ENCODE data around the gene PAX8.

Gene PAX8

GRCh38 chr2:113201496-113202304 is 77.0 kb downstream of the PAX8 start:
- no peak for DNase-seq (ENCODE audit: insufficient read length)
- no peak for FAIRE-seq
- TF ChIP-seq POLR2A (IDR thresholded peaks at IDR 0.05; ENCODE audit: low read depth, low read length) (0 out of 2 replicates have a peak, but pooled peaks have one; percentile 9), POLR2AphosphoS5 (IDR thresholded peaks at IDR 0.05; ENCODE audit: low read depth, low read length) (no peak; the same call in 1 of the 2 replicates)

GRCh38 chr2:113200736-113201490 is 77.8 kb downstream of the PAX8 start:
- FAIRE-seq: no peak
- TF ChIP-seq TAF1 (IDR thresholded peaks at IDR 0.05; ENCODE audit: borderline replicate concordance, low read depth, low read length): no peak
- no peak for TF ChIP-seq POLR2AphosphoS5 (IDR thresholded peaks at IDR 0.05; ENCODE audit: low read depth, low read length)
- no peak for TF ChIP-seq POLR2A (IDR thresholded peaks at IDR 0.05; ENCODE audit: low read depth, low read length)
- DNase-seq (ENCODE audit: insufficient read length): no peak

GRCh38 chr2:113200236-113200635 is 78.5 kb downstream of the PAX8 start:
- FAIRE-seq: no peak
- no peak for TF ChIP-seq POLR2A (IDR thresholded peaks at IDR 0.05; ENCODE audit: low read depth, low read length)
- TF ChIP-seq POLR2AphosphoS5 (IDR thresholded peaks at IDR 0.05; ENCODE audit: low read depth, low read length): no peak
- TF ChIP-seq TAF1 (IDR thresholded peaks at IDR 0.05; ENCODE audit: borderline replicate concordance, low read depth, low read length): no peak
- DNase-seq (ENCODE audit: insufficient read length): no peak

- no peak for TF ChIP-seq TAF1 (IDR thresholded peaks at IDR 0.05; ENCODE audit: borderline replicate concordance, low read depth, low read length)
- TF ChIP-seq POLR2AphosphoS5 (IDR thresholded peaks at IDR 0.05; ENCODE audit: low read depth, low read length): 0 out of 2 replicates have a peak, but pooled peaks have one; percentile 42
- FAIRE-seq: peak; percentile 92
Measured at GRCh38 chr2:113198790-113199612, 79.7 kb downstream of the PAX8 start.

GRCh38 chr2:113198048-113198789 is 80.5 kb downstream of the PAX8 start:
- TF ChIP-seq POLR2AphosphoS5 (IDR thresholded peaks at IDR 0.05; ENCODE audit: low read depth, low read length) (no peak), TAF1 (IDR thresholded peaks at IDR 0.05; ENCODE audit: borderline replicate concordance, low read depth, low read length) (no peak), POLR2A (IDR thresholded peaks at IDR 0.05; ENCODE audit: low read depth, low read length) (no peak; the same call in 1 of the 2 replicates)
- FAIRE-seq (no peak), DNase-seq (ENCODE audit: insufficient read length) (no peak)

More at GRCh38 chr2:113198790-113199612, 79.7 kb downstream of the PAX8 start:
- peak; percentile 84 for DNase-seq (ENCODE audit: insufficient read length)

- TF ChIP-seq POLR2A (IDR thresholded peaks at IDR 0.05; ENCODE audit: low read depth, low read length) (no peak), POLR2AphosphoS5 (IDR thresholded peaks at IDR 0.05; ENCODE audit: low read depth, low read length) (no peak), TAF1 (IDR thresholded peaks at IDR 0.05; ENCODE audit: borderline replicate concordance, low read depth, low read length) (no peak)
- DNase-seq (ENCODE audit: insufficient read length): no peak
- no peak for FAIRE-seq
Measured at GRCh38 chr2:113197347-113198047, 81.2 kb downstream of the PAX8 start.

GRCh38 chr2:113196839-113197238 is 81.9 kb downstream of the PAX8 start:
- FAIRE-seq (no peak), DNase-seq (ENCODE audit: insufficient read length) (no peak)
- TF ChIP-seq POLR2AphosphoS5 (IDR thresholded peaks at IDR 0.05; ENCODE audit: low read depth, low read length): no peak
- TF ChIP-seq POLR2A (IDR thresholded peaks at IDR 0.05; ENCODE audit: low read depth, low read length): no peak; the same call in 1 of the 2 replicates
- no peak for TF ChIP-seq TAF1 (IDR thresholded peaks at IDR 0.05; ENCODE audit: borderline replicate concordance, low read depth, low read length)

GRCh38 chr2:113195923-113196501 is 82.7 kb downstream of the PAX8 start:
- no peak for DNase-seq (ENCODE audit: insufficient read length)
- TF ChIP-seq POLR2AphosphoS5 (IDR thresholded peaks at IDR 0.05; ENCODE audit: low read depth, low read length): no peak
- no peak for TF ChIP-seq TAF1 (IDR thresholded peaks at IDR 0.05; ENCODE audit: borderline replicate concordance, low read depth, low read length)
- TF ChIP-seq POLR2A (IDR thresholded peaks at IDR 0.05; ENCODE audit: low read depth, low read length): no peak; the same call in 1 of the 2 replicates
- no peak for FAIRE-seq

- no peak for FAIRE-seq
- TF ChIP-seq POLR2A (IDR thresholded peaks at IDR 0.05; ENCODE audit: low read depth, low read length): no peak
- DNase-seq (ENCODE audit: insufficient read length): no peak
Measured at GRCh38 chr2:113192459-113193100, 86.1 kb downstream of the PAX8 start.

Data from GM12892 (cell line).